Measurements from ENCODE around the gene CST5. TPM values are rescaled to one million over a fixed set of nuclear protein-coding genes. Genes with fewer than 3 reads are reported as not detected.

Gene CST5
- polyA plus RNA-seq, 1 of the 3 experiments (the other 2 are of a cell fraction) = not detected

DNA sequence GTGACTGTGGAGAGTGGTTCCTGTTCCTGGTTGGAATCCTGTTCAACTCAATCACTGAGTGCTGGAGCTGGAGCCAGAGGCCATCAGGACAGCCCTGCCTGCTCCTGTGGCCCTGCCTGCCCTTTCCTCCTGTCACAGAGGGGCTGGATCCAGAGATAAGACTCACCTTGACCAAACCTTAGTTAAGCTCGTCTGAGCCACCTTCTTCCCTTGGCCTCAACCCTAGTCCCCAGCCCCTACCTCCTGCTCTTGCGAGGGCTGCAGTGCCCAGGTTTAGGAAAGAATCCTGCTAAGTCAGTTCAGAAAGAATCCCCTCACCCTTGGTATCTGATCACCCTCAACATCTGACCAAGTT is 47.0 kb upstream of the CST5 start:
- WGBS (ENCODE audit: low lambda C conversion rate) = 31% methylated on average over 2 of the region's 2 CpGs
- no peaks in the 10 kb centered on the region for H3K36me3 ChIP-seq (replicated peaks in 1 of 2; ENCODE audit: control insufficient read depth in 1 of 2, insufficient read depth in 2 of 2, low read length in 1 of 2)
- H3K4me1 ChIP-seq (ENCODE audit: control insufficient read depth in 1 of 2, insufficient read depth in 2 of 2, low read depth in 1 of 2, low read length in 1 of 2) = peaks cover 0 to under 1% of the 10 kb centered on the region in 2 experiments; a peak in 1 of 4 replicates
- no peaks in the 10 kb centered on the region for H3K9me2 ChIP-seq
- no peaks in the 10 kb centered on the region for H4K20me1 ChIP-seq (ENCODE audit: insufficient read depth)
- H3F3A ChIP-seq (replicated peaks; ENCODE audit: insufficient read depth) = no peaks in the 10 kb centered on the region
- H3K4me3 ChIP-seq (ENCODE audit: low read depth in 2 of 2, low read length in 1 of 2) = no peak overlapping the region
- ChIA-PET POLR2A (no interaction called here), CTCF (interaction anchor here (1.0 to 2.6 kb wide), 2 partner anchors 11 to 26 kb away, joined by 3 to 10 read pairs; no protein-coding TSS in a partner anchor)
- H3K9ac ChIP-seq = no peak overlapping the region
- H3K27ac ChIP-seq (ENCODE audit: low read depth in 2 of 2, low read length in 1 of 2) = no peak overlapping the region
- TF ChIP-seq, protein P1, sequence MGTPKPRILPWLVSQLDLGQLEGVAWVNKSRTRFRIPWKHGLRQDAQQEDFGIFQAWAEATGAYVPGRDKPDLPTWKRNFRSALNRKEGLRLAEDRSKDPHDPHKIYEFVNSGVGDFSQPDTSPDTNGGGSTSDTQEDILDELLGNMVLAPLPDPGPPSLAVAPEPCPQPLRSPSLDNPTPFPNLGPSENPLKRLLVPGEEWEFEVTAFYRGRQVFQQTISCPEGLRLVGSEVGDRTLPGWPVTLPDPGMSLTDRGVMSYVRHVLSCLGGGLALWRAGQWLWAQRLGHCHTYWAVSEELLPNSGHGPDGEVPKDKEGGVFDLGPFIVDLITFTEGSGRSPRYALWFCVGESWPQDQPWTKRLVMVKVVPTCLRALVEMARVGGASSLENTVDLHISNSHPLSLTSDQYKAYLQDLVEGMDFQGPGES (IDR thresholded peaks at IDR 0.05; ENCODE audit: low read depth, low read length) = no peak
- no peak for TF ChIP-seq POLR2AphosphoS5 (IDR thresholded peaks at IDR 0.05; ENCODE audit: low read depth, low read length)
- H3K79me2 ChIP-seq (ENCODE audit: insufficient read depth) = no peaks in the 10 kb centered on the region
- H3K27me3 ChIP-seq (ENCODE audit: insufficient read depth) = no peaks in the 10 kb centered on the region
- no peak overlapping the region for H2AFZ ChIP-seq (ENCODE audit: low read depth)
- no peak overlapping the region for H3K4me2 ChIP-seq
- H3K9me3 ChIP-seq = no peaks in the 10 kb centered on the region
- DNase-seq = no peak

DNA sequence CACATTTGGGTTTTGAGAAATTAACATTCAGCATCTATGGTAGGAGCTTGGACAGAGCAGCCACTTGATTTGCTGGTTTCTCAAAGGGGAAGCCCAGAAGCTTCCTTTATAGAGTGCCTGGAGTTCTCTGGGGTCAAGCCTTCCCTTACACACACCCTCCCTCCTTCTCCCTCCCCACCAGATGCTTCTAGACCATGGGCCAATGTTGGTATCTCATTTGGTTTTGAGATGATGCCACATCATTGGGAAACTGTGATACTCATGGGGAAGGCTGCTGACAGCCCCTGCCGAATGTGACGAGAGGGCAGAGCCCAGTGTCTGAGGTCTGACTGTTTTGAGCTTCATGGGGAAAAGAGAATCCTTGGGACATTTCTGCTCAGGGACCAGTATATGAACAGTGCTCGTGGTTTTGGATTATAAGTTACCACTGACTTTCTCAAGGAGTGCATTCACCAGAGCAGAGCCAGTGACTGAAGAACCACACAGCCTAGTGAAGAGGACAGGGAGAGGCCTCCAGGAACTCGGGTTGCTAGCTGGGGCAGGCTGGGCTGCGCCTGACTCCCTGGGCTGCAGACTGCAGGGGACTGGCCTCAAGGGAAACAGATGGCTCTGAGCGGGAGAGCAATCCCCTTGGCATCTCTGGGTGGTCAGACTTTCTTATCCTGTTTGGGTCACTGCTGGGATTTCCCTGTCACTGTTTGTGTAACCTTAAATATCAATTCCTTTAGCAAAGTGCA is 46.4 kb upstream of the CST5 start:
- Histone ChIP-seq H3K36me3 (replicated peaks in 1 of 2; ENCODE audit: control insufficient read depth in 1 of 2, insufficient read depth in 2 of 2, low read length in 1 of 2) (no peaks in the 10 kb centered on the region), H3K79me2 (ENCODE audit: insufficient read depth) (no peaks in the 10 kb centered on the region), H3K27ac (ENCODE audit: low read depth in 2 of 2, low read length in 1 of 2) (no peak overlapping the region), H4K20me1 (ENCODE audit: insufficient read depth) (no peaks in the 10 kb centered on the region), H3K4me2 (no peak overlapping the region), H3K9me3 (no peaks in the 10 kb centered on the region), H3K27me3 (ENCODE audit: insufficient read depth) (no peaks in the 10 kb centered on the region), H3K9me2 (no peaks in the 10 kb centered on the region), H3K9ac (no peak overlapping the region), H3K4me3 (ENCODE audit: low read depth in 2 of 2, low read length in 1 of 2) (no peak overlapping the region), H2AFZ (ENCODE audit: low read depth) (no peak overlapping the region), H3F3A (replicated peaks; ENCODE audit: insufficient read depth) (no peaks in the 10 kb centered on the region), H3K4me1 (ENCODE audit: control insufficient read depth in 1 of 2, insufficient read depth in 2 of 2, low read depth in 1 of 2, low read length in 1 of 2) (peaks cover 0 to 5% of the 10 kb centered on the region in 2 experiments; a peak in 1 of 4 replicates)
- CTCF ChIA-PET = interaction anchor here (1.0 to 2.6 kb wide), 2 partner anchors 12 to 26 kb away, joined by 3 to 10 read pairs; no protein-coding TSS in a partner anchor
- POLR2A ChIA-PET = no interaction called here
- 33% methylated on average over 3 of the region's 6 CpGs for WGBS (ENCODE audit: low lambda C conversion rate)
- DNase-seq = no peak
- TF ChIP-seq, protein P2, sequence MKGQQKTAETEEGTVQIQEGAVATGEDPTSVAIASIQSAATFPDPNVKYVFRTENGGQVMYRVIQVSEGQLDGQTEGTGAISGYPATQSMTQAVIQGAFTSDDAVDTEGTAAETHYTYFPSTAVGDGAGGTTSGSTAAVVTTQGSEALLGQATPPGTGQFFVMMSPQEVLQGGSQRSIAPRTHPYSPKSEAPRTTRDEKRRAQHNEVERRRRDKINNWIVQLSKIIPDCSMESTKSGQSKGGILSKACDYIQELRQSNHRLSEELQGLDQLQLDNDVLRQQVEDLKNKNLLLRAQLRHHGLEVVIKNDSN (IDR thresholded peaks at IDR 0.05; ENCODE audit: borderline replicate concordance, low read depth) = no peak
- TF ChIP-seq MEF2A (IDR thresholded peaks at IDR 0.05; ENCODE audit: borderline replicate concordance, low read depth) (no peak), TAF1 (IDR thresholded peaks at IDR 0.05; ENCODE audit: borderline replicate concordance, low read depth, low read length) (no peak), CHD2 (IDR thresholded peaks at IDR 0.05; ENCODE audit: low read length, partially characterized antibody) (no peak), POLR2AphosphoS5 (IDR thresholded peaks at IDR 0.05; ENCODE audit: low read depth, low read length) (no peak)
- TF ChIP-seq, protein P3, sequence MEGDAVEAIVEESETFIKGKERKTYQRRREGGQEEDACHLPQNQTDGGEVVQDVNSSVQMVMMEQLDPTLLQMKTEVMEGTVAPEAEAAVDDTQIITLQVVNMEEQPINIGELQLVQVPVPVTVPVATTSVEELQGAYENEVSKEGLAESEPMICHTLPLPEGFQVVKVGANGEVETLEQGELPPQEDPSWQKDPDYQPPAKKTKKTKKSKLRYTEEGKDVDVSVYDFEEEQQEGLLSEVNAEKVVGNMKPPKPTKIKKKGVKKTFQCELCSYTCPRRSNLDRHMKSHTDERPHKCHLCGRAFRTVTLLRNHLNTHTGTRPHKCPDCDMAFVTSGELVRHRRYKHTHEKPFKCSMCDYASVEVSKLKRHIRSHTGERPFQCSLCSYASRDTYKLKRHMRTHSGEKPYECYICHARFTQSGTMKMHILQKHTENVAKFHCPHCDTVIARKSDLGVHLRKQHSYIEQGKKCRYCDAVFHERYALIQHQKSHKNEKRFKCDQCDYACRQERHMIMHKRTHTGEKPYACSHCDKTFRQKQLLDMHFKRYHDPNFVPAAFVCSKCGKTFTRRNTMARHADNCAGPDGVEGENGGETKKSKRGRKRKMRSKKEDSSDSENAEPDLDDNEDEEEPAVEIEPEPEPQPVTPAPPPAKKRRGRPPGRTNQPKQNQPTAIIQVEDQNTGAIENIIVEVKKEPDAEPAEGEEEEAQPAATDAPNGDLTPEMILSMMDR (IDR thresholded peaks at IDR 0.05) = no peak
- TF ChIP-seq, protein P4, sequence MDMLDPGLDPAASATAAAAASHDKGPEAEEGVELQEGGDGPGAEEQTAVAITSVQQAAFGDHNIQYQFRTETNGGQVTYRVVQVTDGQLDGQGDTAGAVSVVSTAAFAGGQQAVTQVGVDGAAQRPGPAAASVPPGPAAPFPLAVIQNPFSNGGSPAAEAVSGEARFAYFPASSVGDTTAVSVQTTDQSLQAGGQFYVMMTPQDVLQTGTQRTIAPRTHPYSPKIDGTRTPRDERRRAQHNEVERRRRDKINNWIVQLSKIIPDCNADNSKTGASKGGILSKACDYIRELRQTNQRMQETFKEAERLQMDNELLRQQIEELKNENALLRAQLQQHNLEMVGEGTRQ (IDR thresholded peaks at IDR 0.05; ENCODE audit: borderline replicate concordance, low read depth, low read length) = no peak
